PFSK-1 (cell line): Measurements from ENCODE around the gene LSM8.

ENCODE experiments used
- FOXP2 ChIP-seq: optimal IDR thresholded peaks from 2 replicates; pipeline ENCODE3; 2011; ENCODE audit warnings: borderline replicate concordance, control low read depth, inconsistent platforms; ENCODE audit not compliant: insufficient read depth; ENCODE audit errors: extremely low read length, extremely low read depth
- POLR2AphosphoS5 ChIP-seq: IDR thresholded peaks from 2 replicates; pipeline ENCODE4 v1.6.1; 2012; ENCODE audit warnings: low read depth, mild to moderate bottlenecking, control low read depth, low read length, moderate library complexity
- SIN3A ChIP-seq: IDR thresholded peaks from 2 replicates; pipeline ENCODE4 v1.6.1; 2012; ENCODE audit warnings: mild to moderate bottlenecking, low read length, moderate library complexity, borderline replicate concordance; ENCODE audit not compliant: insufficient read depth
- TAF1 ChIP-seq: IDR thresholded peaks from 2 replicates; pipeline ENCODE4 v1.6.1; 2012; ENCODE audit warnings: low read length, control low read depth, borderline replicate concordance; ENCODE audit not compliant: insufficient read depth
- TF ChIP-seq, protein P1 (sequence below), 2 experiments: IDR thresholded peaks; 2 replicates each; pipeline versions ENCODE4 v1.6.1 to v1.8.0; 2011 to 2012; ENCODE audit warnings: low read depth in 2 of 2, low read length in 2 of 2, control low read depth in 1 of 2, inconsistent platforms in 1 of 2, mild to moderate bottlenecking in 1 of 2, moderate library complexity in 1 of 2; ENCODE audit not compliant: insufficient read depth in 1 of 2

Gene LSM8

DNA sequence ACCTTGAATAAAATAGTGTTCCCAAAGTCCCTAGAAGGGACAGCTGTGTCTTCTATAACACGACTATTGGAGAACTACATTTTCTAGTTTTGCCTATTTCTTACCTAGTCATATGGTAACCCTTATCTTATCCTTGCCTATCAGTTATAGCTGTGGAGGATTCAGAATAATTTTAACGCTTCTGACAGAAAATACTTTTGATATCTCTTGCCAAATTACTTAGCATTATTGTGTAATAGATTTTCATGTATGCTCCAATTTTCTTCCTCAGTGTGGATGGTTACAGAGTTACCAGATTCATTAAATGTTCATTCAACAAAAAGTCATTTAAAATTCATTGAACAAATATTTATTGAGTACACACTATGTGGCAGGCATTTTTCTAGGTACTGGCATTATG, 34.6 kb upstream of the LSM8 start:
- no peak for TF ChIP-seq SIN3A
- TF ChIP-seq, protein P1, sequence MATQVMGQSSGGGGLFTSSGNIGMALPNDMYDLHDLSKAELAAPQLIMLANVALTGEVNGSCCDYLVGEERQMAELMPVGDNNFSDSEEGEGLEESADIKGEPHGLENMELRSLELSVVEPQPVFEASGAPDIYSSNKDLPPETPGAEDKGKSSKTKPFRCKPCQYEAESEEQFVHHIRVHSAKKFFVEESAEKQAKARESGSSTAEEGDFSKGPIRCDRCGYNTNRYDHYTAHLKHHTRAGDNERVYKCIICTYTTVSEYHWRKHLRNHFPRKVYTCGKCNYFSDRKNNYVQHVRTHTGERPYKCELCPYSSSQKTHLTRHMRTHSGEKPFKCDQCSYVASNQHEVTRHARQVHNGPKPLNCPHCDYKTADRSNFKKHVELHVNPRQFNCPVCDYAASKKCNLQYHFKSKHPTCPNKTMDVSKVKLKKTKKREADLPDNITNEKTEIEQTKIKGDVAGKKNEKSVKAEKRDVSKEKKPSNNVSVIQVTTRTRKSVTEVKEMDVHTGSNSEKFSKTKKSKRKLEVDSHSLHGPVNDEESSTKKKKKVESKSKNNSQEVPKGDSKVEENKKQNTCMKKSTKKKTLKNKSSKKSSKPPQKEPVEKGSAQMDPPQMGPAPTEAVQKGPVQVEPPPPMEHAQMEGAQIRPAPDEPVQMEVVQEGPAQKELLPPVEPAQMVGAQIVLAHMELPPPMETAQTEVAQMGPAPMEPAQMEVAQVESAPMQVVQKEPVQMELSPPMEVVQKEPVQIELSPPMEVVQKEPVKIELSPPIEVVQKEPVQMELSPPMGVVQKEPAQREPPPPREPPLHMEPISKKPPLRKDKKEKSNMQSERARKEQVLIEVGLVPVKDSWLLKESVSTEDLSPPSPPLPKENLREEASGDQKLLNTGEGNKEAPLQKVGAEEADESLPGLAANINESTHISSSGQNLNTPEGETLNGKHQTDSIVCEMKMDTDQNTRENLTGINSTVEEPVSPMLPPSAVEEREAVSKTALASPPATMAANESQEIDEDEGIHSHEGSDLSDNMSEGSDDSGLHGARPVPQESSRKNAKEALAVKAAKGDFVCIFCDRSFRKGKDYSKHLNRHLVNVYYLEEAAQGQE (IDR thresholded peaks at IDR 0.05; ENCODE audit: insufficient read depth in 1 of 2, low read depth in 2 of 2, low read length in 2 of 2), result no peak
- TF ChIP-seq POLR2AphosphoS5, result no peak
- TF ChIP-seq TAF1, result no peak
- no peak for TF ChIP-seq FOXP2

DNA sequence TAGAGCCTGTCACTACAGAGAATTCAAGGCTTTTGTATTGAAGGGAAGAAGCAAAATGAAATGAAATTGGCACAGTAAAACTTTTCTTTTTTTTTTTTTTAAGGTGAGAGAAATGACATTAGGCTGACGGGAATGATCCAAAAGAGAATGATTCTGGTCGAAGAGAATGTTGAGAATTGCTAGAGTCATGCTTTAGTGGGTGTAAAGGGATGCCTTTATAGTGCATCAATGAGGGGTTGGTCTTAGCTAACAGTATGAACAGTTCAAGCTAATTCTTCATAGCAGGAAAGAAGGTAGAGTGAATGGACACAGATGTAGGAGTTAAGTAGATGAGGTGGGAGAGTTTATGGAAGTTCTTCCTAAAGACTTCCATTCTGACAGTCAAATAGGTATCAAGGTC, 32.3 kb upstream of the LSM8 start:
- TF ChIP-seq SIN3A (no peak), TAF1 (no peak)
- TF ChIP-seq, protein P1 (IDR thresholded peaks at IDR 0.05; ENCODE audit: insufficient read depth in 1 of 2, low read depth in 2 of 2, low read length in 2 of 2), result no peak

DNA sequence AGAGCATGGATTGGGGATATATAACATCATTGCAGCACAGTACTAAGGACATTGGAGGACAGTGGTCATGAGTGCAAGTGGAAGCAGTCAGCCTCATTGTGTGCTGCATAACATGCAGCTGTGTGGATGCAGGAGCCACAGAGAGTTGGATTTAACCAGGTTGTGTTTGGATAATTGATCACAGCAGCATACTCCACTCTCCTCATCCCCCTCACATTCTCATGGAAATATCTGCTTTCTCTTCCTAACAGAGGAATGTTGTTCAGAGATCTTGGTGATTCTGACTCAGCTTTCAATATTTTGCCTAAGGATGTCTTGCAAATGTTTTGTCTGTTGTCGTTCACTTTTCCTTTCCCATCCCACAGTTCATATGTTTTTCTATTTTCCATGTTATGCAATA, 31.8 kb upstream of the LSM8 start:
- TF ChIP-seq POLR2AphosphoS5 (no peak), FOXP2 (no peak), SIN3A (no peak), TAF1 (no peak)
- TF ChIP-seq, protein P1 (IDR thresholded peaks at IDR 0.05; ENCODE audit: insufficient read depth in 1 of 2, low read depth in 2 of 2, low read length in 2 of 2), result no peak

DNA sequence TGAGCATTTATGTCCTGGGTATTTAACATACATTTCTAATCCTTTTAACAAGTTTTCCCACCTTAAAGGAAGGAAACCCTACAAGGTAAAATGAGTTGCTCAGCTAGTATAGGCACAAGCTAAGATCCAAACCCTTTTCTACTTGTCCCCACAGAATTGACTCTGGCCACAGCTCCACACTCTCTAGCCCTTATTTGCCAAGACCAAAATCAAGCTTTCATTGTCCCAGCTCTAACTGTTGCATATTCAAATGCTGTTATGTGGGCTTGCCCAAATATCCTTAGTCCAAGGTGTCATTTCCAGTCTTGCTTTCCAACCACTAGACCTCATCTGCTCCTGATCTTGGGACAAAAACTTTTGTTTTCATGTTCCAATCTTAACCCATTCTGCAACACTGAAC, 31.3 kb upstream of the LSM8 start:
- no peak for TF ChIP-seq TAF1
- no peak for TF ChIP-seq SIN3A
- no peak for TF ChIP-seq POLR2AphosphoS5
- TF ChIP-seq FOXP2, result no peak
- TF ChIP-seq, protein P1 (IDR thresholded peaks at IDR 0.05; ENCODE audit: insufficient read depth in 1 of 2, low read depth in 2 of 2, low read length in 2 of 2), result no peak

DNA sequence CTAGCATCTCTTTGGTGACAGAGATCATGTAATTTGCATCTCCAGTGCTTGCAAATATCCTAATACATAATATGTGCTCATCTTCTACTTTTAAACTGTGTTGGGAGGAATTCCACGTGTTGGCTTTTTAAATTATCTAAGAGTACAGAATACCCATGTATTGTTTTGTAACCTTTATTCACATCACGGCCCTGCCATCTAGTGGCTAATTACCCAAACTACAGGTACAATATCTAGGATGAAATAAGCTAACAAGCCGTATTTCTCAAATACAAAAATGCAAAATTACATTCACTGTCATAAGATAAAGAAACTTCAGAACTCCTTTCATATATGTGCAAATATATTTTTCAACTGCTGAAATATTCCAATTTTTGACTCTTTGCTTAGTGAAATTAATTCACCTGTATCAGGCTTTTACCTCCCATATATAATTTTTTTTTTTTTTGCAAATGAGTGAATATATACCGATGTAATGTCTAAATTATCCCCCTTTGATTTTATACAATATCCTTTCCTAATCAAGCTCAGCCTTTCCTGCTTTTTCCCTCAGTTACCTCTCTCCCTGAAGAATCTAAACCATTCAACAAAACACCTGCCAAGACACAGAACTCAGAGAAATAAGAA, 30.3 kb upstream of the LSM8 start:
- TF ChIP-seq POLR2AphosphoS5, result no peak
- no peak for TF ChIP-seq TAF1
- TF ChIP-seq FOXP2, result no peak
- TF ChIP-seq, protein P1 (IDR thresholded peaks at IDR 0.05; ENCODE audit: insufficient read depth in 1 of 2, low read depth in 2 of 2, low read length in 2 of 2), result no peak
- TF ChIP-seq SIN3A, result no peak
